Activated naive CD4-positive, alpha-beta T cell treated with anti-CD3 and anti-CD28 coated beads, Interleukin-2, amount 50 U/mL, for 16 hours (primary cell): ENCODE measurements around the gene NCF2.

Experiments used
- DNase-seq: peaks from one replicate; pipeline ENCODE4 v3.0.0-alpha.2; 2020

The NCF2 gene

GRCh38 chr1:183582021-183582713 is 8.1 kb downstream of the NCF2 start:
- no peak for DNase-seq

- no peak for DNase-seq
Measured at GRCh38 chr1:183580281-183580682, 10.0 kb downstream of the NCF2 start.

DNA sequence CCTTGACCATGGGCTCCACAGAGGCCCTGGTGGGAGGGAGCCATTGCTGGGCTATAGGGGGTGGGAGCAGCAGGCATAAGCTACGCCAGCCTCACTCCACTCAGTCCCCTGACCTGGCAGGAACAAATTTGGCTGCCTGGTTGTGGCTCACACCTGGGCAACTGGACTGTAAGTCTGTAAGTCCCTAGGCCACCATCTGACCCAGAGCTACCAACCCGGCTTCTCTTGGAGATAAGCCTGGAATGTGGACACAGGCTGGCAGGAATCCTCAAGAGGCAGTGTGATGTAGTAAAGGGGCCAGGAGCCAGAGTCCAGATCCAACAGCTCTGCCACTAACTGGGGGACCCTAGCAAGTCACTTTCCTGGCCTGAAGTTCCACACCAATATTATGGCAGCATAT is 11.4 kb downstream of the NCF2 start:
- DNase-seq, result no peak

DNA sequence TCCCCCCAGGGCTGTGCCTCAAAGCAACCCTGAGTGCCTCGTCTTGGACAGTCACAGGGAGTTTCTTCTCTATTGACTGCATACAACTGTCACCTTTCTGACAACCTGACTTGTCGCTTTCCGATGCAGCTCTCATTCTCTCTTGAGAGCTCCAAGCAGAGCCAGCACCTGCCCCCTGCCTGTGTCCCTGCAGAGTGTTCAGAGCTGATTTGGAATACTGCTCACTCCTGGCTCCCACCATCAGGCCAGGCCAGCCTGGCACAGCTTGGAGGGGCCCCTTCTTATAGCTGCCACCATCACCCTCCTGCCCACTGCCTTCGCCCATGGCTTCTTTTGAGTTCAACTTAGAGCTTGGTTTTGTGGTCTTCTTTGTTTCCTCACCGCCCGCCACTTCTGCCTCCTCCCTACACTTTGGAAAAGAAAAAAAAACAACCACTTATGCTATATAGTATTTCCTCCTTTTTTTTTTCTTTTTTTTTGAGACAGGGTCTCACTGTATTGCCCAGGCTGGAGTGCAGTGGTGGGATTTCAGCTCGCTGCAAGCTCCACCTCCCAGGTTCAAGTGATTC is 12.3 kb downstream of the NCF2 start:
- no peak for DNase-seq

- no peak for DNase-seq
Measured at GRCh38 chr1:183576537-183576936, 13.7 kb downstream of the NCF2 start.

DNA sequence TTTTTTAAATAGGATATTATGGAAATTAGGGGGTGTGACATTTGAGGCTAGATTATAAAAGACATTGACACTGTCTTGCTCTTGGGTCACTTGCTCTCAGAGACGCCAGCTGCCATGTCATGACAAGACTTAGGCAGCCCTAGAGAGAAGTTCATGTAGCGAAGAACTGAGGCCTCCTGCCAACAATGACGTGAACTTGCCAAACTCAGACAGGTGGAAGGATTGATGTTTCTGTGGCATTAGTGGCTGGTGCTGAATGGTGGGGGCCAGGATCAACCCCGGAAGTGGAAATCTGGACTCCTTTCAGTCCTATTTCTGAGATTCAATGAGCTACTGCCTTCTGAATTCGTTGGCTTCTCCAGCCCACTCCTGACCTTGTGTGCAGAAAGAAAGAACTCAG is 14.7 kb downstream of the NCF2 start:
- DNase-seq, result no peak

- no peak for DNase-seq
Measured at GRCh38 chr1:183572721-183573120, 17.5 kb downstream of the NCF2 start.

DNA sequence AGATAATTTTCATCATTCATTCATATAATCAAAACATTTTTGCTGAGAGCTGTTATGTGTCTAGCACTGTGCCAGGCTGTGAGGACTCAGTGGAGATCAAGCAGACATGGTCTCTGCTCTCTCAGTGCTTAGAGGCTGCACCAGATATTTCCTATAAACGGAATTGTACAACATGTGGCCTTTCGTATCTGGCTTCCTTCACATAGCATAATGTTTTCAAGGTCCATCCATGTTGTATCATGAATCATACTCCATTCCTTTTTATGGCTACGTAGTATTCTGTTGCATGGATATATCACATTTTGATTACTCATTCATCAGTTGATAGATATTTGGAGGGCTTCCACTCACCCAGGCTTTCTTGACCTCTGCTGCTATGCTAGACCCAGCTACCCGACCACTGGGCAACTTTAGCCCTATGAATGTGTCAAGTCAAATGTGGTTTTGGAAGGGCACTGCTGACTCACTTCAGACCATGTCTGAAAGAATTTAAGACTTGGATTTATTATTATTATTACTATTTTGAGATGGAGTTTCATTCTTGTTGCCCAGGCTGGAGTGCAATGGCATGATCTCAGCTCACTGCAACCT is 18.5 kb downstream of the NCF2 start:
- no peak for DNase-seq

- DNase-seq, result no peak
Measured at GRCh38 chr1:183570451-183570850, 19.8 kb downstream of the NCF2 start.

DNA sequence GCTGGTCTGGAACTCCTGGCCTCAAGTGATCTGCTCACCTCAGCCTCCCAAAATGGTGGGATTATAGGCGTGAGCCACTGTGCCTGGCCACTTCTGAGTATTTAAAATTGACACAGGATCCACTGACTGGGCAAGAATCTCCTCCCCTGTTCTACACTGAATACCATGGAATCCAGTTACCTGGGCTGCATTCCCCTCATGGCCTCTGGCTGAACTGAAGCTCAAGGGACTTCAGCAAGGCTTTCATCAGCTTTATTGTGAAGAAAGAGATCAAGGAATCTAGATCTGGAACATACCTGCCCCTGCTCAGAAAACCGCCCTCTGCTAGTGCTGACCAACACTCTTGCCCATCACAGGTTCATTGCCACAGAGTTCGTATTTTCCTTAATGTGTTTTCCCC is 20.5 kb downstream of the NCF2 start:
- no peak for DNase-seq

GRCh38 chr1:183569141-183569540 is 21.1 kb downstream of the NCF2 start:
- no peak for DNase-seq

DNA sequence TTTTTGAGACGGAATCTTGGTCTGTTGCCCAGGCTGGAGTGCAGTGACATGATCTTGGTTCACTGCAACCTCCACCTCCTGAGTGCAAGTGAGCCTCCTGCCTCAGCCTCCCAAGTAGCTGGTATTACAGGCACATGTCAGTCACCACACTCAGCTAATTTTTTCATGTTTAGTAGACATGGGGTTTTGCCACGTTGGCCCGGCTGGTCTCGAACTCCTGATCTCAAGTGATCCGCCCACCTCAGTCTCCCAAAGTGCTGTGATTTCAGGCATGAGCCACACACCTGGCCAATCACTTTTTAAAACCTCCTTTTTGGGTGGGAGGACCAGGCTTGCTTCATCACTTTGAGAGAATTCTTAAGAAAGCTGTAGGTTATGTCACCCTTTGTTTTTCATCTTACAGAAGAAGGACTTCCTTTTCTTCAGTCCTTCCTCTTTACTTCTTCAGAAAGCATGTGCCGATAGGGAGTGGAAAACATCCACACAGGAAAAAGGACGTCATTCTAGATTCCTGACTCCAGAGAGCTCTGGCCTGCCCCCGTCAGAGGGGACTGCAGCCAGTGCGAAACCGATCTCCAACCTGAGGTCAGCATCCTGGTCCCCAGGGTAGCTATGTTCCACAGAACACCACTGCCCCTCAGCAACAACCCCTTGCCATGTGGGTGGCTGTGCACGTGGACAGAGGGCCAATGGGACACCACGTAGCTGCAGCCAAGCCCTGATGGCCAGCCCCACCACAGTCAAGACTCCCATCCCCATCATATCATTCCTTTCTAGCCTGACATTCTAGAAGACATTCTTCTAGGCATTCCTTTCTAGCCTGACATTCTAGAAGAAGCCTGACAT is 21.9 kb downstream of the NCF2 start:
- no peak for DNase-seq

GRCh38 chr1:183567584-183567983 is 22.7 kb downstream of the NCF2 start:
- DNase-seq, result no peak

DNA sequence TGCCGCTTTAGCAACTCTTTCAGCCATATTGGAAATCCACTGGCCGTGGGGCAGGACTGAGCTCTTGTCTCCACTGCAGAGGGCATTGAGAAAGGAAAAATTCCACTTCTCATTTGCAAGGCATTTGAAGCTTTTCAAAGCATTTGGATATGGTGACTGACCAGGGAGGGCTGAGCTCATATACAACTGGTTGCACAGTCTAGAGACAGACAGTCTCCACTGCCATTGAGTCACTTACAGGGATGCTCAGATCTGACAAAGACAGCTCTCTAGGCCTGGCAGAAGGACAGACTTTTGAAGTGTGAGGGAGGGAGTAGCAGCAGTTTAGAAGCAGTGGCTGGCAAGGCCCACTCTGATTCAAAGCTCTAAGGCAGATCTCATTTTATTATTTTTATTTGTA is 24.2 kb downstream of the NCF2 start:
- no peak for DNase-seq

DNA sequence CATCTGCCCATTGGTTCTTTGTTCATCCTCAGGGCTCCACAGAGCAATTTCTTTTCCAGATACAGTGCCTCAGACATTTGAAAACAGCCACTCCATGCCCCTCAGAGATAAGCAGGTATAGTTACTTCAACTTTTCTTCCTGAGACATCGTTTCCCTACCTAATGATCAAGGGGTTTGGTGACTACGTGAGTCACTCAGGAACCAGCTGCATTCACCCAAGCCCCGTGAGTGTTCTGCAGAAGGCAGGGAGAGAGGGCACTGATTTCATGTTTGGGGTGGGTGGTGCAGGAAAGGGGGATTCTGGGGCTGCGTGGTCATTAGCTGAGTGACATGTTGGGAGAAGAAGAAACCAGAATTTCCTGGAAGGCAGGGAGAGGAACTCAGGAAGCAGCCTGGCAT is 25.0 kb downstream of the NCF2 start:
- DNase-seq, result no peak

DNA sequence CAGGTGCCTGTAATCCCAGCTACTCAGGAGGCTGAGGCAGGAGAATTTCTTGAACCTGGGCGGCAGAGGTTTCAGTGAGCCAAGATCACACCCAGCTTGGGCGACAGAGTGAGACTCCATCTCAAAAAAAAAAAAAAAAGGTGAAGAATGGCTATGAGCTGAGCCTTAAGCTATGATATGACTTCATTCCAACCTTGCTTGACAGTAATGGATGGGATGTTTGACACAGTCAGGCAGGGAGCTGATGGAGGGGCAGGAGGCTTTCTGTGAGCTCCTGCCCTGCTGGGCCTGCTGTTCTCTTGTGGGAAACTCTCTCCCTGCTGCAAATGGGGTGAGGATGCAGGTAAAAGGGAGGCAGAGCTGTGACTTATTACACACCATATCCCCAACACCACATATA is 27.6 kb downstream of the NCF2 start:
- no peak for DNase-seq

- DNase-seq, result no peak
Measured at GRCh38 chr1:183559061-183559460, 31.2 kb downstream of the NCF2 start.

DNA sequence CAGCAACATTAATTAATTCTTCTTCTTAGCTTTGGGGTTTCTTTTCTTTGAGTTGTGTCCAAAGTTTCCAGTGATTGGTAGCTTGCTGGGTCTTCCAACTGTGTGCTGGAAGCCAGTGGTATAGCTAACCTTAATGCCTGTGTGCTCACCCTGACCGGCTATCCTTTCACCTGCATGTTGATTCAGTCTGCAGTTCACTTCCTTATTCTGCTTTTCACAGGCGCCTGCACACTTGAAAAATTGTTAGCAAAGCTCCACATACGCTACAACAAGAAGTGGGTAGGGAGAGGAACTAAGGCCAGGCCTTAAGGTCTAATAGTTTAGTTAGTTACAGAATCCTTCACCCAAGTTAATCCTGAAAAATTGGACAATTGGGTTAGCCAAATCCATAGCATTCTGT is 35.7 kb downstream of the NCF2 start:
- DNase-seq, result no peak

- DNase-seq, result no peak
Measured at GRCh38 chr1:183553764-183554163, 36.5 kb downstream of the NCF2 start.

DNA sequence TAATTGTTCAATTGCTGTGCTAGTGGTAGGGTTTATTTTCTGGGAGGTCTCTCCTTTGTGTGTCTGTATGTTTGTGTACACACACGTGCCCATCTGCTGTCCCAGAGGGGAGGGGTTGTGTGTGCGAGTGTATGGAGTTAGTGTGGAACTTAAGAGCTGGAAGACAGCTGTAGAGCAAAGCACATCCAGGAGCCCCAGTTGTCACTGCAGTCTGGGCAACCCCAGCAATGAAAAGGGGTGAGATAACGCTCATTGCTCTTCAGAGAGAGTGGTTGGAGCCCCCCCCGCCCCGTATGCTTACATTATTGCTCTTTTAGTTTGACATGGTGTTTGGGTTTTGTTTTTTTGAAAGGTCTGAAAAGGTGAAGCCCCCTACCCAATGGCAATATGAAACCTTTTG is 36.9 kb downstream of the NCF2 start:
- no peak for DNase-seq

GRCh38 chr1:183552891-183553290 is 37.4 kb downstream of the NCF2 start:
- no peak for DNase-seq

- DNase-seq, result no peak
Measured at GRCh38 chr1:183552441-183552840, 37.8 kb downstream of the NCF2 start.

DNA sequence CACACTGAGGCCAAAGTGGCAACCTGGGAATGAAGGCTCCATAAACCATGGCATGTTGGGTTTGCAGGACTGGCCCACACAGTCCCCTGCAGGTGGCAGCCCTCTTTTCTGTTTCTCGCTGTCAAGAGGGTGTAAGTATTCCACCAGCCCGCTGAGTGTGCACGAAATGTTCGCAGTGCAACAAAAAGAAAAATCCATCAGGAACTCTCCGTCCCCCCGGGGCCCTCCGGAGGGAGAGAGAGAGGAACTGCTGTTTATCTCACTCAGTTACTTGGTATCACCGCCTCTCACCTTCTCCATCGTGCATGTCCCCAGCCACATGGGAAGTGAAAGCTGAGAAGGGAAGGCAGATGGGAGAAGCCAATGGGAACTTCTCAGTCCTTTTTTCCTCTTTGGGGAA is 38.3 kb downstream of the NCF2 start:
- DNase-seq, result no peak

DNA sequence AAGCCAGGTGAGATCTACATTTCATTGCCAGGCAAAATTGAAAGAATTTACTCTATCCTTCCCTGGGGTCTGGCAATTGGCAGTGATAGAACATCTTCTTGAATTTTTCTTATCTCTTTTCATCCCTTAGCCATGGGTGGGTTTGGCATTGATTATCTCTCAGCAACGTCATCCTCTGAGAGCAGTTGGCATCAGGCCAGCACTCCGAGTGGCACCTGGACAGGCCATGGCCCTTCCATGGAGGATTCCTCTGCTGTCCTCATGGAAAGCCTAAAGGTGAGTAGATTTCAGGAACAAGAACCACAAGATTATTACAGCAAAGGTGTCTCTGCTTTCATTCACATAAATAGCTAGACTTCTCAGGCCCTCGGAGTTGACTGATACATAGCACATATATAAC is 39.3 kb downstream of the NCF2 start:
- no peak for DNase-seq
